Eye (tissue), 1 donor: Measurements from ENCODE around the gene AMACR.

Experiments used
- DNase-seq: peaks from one replicate; pipeline ENCODE4 v3.0.0-alpha.2; 2015

The AMACR gene

GRCh38 chr5:34005211-34005610 lies 2.6 kb downstream of the AMACR start:
- DNase-seq, result no peak

- no peak for DNase-seq
These were observed 3.9 kb downstream of the AMACR start for GRCh38 chr5:34003941-34004340.

DNA sequence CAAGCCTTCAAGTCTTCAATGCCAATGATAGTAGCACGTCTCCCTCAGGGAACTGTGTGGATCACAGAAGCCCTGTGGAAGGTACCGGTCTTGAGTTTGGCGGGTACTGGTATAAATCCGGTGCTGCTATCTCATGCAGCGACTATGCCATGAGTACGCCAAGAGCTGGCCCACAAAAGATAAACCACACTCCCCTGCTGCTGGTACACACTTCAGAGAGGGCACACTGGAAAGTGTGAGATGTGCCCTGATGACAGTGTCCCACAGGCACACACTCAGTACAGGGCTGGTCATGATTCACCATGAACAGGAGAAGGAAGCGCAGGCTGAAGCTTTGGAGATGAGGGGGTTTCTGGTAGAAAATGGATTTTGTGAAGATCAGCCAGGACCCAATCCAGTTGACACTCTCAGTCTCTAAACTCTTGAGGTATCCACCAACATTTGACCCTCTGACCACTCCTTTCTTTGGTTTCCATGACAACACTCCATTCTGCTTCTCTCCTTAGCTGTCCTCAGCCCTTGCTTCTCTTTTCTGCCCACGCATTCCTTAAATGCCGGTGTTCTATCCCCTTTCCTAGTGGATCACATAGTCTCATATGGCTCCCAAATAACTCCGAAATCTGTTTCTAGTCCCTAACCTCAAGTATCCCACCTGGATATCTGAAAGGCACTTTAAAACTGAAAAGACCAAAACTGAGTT lies 5.1 kb downstream of the AMACR start:
- no peak for DNase-seq

DNA sequence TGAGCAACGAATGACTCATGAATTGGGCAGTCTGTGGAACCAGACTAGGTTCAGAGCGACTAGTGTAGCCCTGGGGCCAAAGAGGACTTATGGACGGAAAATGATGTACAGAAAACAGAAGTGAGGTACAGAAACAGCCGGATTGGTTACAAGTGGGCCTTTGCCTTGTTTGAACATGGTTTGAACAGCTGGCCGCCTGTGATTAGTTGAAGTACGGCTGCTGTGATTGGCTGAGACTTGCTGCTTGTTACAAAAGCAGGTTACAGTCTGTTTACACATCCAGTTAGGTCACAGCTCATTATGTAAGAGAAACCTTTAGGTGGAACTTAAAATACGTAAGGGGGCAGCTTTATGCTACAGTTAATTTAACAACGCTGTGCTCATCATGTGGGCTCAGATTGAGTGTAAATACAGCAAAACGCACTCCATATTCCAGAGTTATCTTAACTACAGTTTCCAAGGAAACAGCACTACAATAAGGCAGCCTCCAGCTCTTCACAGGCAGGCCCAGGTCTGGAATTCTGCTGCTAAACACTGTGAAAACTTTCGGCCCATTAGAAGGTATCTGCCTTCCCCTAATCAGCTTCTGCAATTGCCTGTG lies 6.5 kb downstream of the AMACR start:
- DNase-seq, result peak; percentile 59

GRCh38 chr5:33999978-34000377 lies 7.9 kb downstream of the AMACR start:
- no peak for DNase-seq

- DNase-seq, result peak; percentile 80
These were observed 10.4 kb downstream of the AMACR start for GRCh38 chr5:33997331-33997983.

- no peak for DNase-seq
These were observed 12.0 kb downstream of the AMACR start for GRCh38 chr5:33995865-33996264.

- no peak for DNase-seq
These were observed 13.0 kb downstream of the AMACR start for GRCh38 chr5:33994845-33995244.

GRCh38 chr5:33992864-33993263 lies 15.0 kb downstream of the AMACR start:
- no peak for DNase-seq

DNA sequence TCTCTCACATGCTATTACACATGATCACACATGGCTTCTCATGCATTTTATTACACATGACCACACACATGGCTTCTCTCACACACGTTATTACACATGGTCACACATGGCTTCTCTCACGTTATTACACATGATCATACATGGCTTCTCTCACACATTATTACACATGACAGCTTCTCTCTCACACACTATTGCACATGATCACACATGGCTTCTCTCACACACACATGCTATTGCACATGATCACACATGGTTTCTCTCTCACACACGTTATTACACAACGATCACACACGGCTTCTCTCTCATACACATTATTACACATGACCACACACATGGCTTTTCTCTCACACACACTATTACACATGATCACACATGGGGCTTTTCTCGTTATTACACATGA lies 22.4 kb downstream of the AMACR start:
- peak; percentile 9 for DNase-seq

GRCh38 chr5:33984671-33985124 lies 23.2 kb downstream of the AMACR start, which contains the start of gene SLC45A2:
Gene SLC45A2 (minus strand): TSS chr5:33984693. CDS start chr5:33984583, 110 bp downstream.
- DNase-seq, result peak; percentile 31

- no peak for DNase-seq
These were observed 23.7 kb downstream of the AMACR start for GRCh38 chr5:33984178-33984577.

DNA sequence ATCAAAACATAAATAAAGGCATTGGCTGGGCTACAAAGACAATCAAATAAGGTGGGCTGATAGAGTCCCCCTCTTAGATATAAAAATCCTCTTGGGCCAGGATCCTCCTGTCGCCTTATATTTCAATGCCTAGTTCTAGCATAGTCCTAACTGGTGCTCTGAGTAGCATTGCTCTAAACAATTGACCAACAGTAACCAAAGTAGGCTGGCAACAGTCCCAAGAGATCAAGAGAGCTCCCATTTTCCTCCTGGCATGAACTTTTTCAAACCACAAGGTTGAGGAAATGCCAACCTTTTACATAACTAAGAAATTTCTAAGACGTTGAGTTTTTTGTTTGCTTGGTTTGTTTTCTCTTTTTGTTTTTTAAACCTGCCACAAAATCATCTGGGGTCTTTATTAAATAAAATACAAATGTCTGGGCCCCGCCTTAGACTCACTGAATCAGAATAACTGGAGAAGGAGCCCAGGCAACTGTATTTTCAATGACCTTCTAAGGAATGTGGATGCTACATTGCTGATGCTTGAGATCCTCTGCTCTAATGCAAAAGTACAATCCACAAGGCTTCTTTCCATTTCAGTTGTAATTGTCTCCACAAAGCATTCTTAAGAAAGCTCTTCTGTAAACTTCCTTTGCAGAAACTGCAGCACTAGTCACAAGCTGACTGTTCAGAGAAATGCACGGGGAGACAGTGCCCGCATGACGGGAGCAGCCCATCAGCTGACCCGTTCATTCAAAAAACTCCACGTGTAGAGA lies 26.3 kb downstream of the AMACR start:
- DNase-seq, result no peak

GRCh38 chr5:33980030-33980429 lies 27.8 kb downstream of the AMACR start:
- no peak for DNase-seq

- DNase-seq, result no peak
These were observed 29.5 kb downstream of the AMACR start for GRCh38 chr5:33978306-33978705.

DNA sequence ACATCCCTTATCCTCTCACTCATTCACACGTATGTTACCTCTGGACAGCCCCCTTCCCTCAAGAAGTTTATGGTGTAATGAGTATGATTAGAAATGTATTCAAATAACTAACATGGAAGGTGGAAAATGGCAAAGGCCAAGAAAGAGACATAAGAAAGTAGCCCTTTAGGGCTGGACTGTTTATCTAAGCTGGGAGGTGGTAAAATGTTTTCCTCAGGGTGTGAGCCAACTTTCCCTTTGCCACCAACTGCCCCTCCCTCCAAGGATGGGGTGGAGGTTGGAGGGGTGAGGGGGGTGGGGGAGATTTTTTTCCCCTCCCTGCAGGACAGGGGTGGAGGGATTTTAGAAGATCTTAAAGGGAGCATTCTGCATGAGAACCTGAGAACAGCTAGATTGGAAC lies 31.5 kb downstream of the AMACR start:
- DNase-seq, result no peak

GRCh38 chr5:33975852-33976251 lies 32.0 kb downstream of the AMACR start:
- DNase-seq, result peak; percentile 34

DNA sequence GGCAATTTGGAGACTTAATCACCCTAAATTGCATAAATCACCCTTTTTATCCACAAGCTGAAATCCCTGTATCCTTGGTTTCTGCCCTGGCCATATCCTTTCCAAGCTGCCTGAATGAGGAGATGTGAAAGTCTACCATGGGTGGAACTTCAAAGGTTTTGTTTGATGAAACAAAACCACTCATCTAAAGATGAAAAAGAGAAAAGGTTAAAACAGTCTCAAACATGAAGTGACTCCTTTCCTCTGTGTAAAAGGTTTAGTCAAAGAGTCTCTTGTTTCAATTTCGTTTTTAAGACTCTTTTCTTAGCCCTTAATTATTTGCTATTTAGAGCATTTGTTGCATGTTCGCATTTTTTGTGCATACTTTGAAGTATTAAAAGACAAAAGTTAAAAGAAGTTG lies 34.6 kb downstream of the AMACR start:
- no peak for DNase-seq

DNA sequence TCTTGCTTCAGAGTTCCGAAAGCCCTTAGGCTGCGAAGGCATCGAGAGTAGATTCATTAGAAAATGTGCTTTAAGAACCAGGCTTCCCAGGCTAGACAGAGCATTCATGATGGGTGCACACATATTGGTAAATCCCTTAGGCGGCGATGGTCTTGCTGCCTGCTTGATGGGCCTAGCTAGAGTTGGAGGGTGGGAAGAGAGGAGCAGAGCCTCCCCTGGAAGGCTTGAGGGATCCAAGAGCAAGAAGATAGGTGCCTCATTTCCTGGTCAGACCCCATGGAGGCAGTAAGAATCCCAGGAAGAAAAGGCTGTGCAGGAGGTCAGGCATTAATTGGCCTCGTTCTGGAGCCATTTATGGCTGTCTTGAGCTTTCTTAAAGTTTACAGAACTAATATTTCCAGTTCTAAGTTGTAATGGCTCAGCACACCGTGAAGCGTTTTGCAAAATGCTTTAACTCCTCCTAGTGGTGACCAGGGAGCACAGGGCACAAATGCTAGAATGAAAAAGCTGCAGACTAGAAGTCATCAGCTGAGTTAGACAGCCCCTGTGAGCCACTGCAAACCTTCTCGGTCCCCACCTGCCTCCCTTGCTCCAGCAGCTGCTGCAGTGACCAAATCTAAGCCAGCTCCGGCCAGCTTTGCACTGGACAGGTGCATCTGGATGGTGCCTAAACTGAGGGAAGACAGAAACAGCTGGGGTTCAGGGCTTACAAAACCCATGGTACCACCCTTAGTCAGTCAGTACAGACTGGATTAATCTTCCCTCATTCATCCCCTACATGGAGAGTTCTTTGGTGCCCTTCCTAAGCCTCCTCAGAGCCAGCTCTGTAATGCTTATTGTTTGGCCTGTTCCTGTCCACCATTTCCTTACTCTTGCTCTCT lies 38.0 kb downstream of the AMACR start:
- peak; percentile 58 for DNase-seq

GRCh38 chr5:33968211-33969005 lies 39.4 kb downstream of the AMACR start:
- peak; percentile 59 for DNase-seq

GRCh38 chr5:33966805-33967204 lies 41.0 kb downstream of the AMACR start:
- no peak for DNase-seq
